Activated T-cell treated with anti-CD3 and anti-CD28 coated beads, Interleukin-2, amount 50 U/mL, for 72 hours (primary cell): ENCODE results near the gene FHOD3. TPM values are rescaled to one million over a fixed set of nuclear protein-coding genes. Genes with fewer than 3 reads are reported as not detected.

Experiments
- total RNA-seq, 2 donors: library from RNA; stranded (reverse); gene quantifications; one replicate each; pipeline ENCODE4 v1.2.3, GENCODE V29; 2022

Gene FHOD3
- total RNA-seq, 2 donors from 2014 or later: 0.28 TPM; not detected in 1

Other genes starting within 250 kb of the FHOD3 start
- 10 to 100 TPM; 30.6 to 31.1 TPM for gene RPRD1A, start 230.2 kb upstream of the FHOD3 start, total RNA-seq
- gene SLC39A6, start 168.4 kb upstream of the FHOD3 start, total RNA-seq: 10 to 100 TPM; 25.4 to 27.5 TPM
- 100 to 1,000 TPM; 107 TPM for gene ELP2, start 167.8 kb upstream of the FHOD3 start, total RNA-seq
- gene MOCOS, start 110.2 kb upstream of the FHOD3 start, total RNA-seq: 1 to 10 TPM in 1 of 2 donors, under 1 TPM in 1; 0.22 to 1.2 TPM